Measurements from ENCODE around the gene CNTFR.

The CNTFR gene

DNA sequence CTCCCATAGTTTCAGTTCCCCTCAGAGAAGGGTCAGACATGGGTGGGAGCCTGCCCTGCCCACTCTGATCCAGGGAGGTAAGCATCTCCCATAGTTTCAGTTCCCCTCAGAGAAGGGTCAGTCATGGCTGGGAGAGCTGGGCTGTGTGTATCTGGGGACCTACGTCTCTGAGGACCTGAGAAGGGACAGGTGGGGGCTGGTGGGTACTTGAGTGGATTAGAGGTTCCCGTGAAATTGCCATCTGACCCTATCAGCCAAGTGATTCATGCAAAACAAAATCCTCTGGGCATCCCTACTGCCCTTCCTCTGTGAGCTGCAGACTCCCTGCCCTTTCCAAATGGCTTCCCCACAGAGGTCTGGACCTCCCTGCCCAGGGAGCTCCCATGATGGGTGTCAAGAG lies 70.6 kb downstream of the CNTFR start:
- no peak for DNase-seq (ENCODE audit: extremely low read depth, low read depth)
- TF ChIP-seq CTCF (IDR thresholded peaks at IDR 0.05; ENCODE audit: low read depth, low read length): no peak

DNA sequence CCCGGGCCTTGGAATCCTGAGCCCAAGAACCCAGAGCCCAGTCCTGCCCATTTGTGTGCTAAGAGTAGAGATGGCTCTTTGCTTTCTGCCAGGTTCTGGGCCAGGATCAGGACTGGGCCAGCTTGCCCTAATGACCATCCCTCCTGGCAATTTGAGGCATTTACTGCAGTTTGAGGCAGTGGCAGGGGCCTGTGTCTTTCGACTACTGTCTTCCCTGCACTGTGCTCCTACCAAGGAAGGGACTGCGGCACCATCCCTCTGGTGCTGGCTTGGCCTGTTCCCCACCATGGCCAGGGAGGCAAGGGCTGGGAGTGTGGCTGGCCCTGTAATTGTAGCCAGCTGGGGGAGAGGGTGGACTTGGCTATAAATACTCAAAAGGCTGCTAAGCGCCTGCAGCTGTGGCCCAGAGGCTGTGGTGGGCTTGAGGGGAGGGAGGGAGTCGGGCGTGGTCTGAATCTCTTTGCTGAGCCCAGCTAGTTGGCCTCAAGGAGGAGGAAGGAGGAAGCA lies 71.4 kb downstream of the CNTFR start:
- no peak for TF ChIP-seq CTCF (IDR thresholded peaks at IDR 0.05; ENCODE audit: low read depth, low read length)
- DNase-seq (ENCODE audit: extremely low read depth, low read depth): no peak

GRCh38 chr9:34517185-34517584 lies 72.3 kb downstream of the CNTFR start:
- no peak for TF ChIP-seq CTCF (IDR thresholded peaks at IDR 0.05; ENCODE audit: low read depth, low read length)
- no peak for DNase-seq (ENCODE audit: extremely low read depth, low read depth)

GRCh38 chr9:34515959-34516358 lies 73.6 kb downstream of the CNTFR start:
- no peak for DNase-seq (ENCODE audit: extremely low read depth, low read depth)
- TF ChIP-seq CTCF (IDR thresholded peaks at IDR 0.05; ENCODE audit: low read depth, low read length): no peak

GRCh38 chr9:34514816-34515215 lies 74.7 kb downstream of the CNTFR start:
- no peak for DNase-seq (ENCODE audit: extremely low read depth, low read depth)
- TF ChIP-seq CTCF (IDR thresholded peaks at IDR 0.05; ENCODE audit: low read depth, low read length): no peak

DNA sequence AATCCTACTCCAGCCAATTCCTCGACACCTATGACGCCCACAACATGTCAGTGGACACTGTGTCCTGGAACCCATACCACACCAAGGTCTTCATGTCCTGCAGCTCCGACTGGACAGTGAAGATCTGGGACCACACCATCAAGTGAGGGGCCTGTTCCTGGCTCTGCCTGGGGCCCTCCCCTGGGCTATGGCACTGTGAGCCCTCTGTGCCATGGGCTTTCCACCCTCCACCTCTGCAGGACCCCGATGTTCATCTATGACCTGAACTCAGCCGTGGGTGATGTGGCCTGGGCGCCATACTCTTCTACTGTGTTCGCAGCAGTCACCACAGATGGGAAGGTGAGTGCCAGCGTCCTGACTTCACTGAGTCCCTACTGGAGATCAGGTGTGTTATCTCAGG lies 75.1 kb downstream of the CNTFR start:
- no peak for DNase-seq (ENCODE audit: extremely low read depth, low read depth)
- TF ChIP-seq CTCF (IDR thresholded peaks at IDR 0.05; ENCODE audit: low read depth, low read length): no peak

DNA sequence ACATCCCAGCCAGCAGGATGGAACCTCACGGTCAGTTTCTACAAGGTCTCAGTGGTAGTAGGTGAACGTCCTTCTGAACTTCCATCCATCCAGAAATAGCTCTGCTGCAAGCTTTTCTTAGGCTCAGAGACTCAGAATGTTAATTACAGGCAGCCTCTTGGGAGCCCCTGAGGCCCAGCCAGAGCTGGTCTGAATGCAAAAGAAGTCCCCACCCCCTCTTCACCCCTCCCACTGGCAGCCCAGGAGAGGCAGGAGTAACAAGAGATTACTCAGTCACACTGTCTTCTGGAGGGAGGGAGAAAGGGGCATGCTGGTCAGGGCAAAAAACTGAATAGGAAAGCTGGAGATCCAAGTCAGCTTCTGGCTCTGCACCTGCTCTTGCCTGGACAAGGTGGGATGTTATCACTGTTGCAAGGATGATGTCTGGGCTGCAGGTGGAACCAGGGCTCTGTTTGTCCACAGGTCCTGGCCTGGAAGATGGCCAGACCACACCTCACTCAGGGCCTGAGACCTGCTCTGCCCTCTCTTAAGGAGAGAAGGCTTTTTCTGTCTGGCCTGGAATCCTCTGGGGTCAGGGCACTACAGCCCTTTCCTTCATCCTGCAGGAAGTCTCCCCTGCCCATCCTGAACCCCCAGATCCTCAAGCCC lies 75.8 kb downstream of the CNTFR start:
- no peak for TF ChIP-seq CTCF (IDR thresholded peaks at IDR 0.05; ENCODE audit: low read depth, low read length)
- DNase-seq (ENCODE audit: extremely low read depth, low read depth): no peak
